Kidney capillary endothelial cell (primary cell): ENCODE measurements around the gene ELP5.

Source experiments
- DNase-seq: peaks from one replicate; pipeline ENCODE4 v3.0.0-alpha.2; 2018; ENCODE audit warnings: low spot score

ELP5 gene

DNA sequence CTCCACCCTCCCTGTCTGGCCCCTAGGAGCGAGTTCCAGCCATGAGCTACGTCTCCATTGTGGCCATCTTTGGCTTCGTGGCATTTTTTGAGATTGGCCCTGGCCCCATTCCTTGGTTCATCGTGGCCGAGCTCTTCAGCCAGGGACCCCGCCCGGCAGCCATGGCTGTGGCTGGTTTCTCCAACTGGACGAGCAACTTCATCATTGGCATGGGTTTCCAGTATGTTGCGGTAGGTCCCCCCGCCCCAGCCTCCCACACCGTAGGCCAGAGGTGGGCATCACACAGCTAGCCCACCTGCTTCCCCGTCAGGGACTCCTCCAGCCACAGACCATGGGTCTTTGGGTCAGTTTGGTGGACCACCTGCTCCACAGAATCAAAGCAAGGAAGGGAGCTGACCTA, 33.7 kb downstream of the ELP5 start:
- DNase-seq, result no peak

DNA sequence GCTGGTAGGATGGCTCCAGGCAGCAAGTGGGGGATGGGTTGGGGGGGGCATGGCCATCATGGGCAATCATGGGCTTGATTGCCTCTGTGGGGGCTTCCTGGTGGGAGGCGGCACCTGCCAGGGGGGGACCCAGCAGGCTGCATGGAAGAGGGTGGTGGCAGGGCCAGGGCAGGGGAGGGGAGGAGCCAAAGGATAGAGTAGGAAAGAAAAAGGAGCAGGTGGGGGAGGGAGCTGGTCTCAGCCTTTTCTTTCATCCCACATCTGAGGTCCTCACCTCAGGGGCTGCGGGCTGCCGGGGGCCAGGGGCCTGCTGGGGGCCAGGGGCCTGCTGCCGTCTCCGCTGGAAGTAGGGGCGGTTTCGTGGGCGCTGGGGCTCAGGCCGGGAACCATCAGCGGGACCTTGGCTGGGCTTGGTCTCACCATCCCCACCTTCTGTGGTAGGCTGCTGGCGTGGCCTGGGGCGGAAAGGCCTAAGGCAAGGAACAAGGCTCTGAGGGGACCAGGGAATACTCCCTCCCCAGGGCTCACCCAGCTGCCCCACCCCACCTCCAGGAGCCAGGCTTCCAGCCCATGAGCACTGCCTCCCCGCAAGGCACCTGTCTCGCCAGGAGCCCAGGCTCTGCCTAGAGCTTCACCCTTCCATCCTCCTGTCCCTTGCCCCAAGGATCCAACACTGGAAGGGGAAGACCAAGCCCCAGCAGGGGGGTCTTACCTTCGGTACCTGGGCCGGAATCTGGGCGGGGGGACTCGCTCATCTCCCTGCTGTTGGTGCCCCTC, 37.4 kb downstream of the ELP5 start:
- DNase-seq, result no peak

DNA sequence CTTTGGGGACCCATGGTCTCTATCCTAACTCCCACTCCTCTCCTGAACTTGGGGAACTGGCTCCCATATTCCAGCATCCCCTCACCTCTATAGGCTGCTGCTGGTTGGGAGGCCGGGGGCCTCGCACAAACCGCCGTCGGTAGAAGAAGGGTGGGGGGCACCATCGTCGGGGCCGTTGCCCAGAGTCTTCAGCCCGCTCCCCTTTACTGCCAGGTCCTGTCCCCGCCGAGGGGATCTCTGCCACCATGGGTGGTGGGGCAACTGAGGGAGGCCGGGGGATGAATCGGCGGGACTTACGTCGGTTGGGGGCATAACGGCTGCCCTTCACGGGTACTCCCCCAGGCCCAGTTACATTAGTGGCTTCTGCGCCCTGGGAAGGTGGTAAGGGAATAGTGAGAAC, 38.2 kb downstream of the ELP5 start:
- no peak for DNase-seq

DNA sequence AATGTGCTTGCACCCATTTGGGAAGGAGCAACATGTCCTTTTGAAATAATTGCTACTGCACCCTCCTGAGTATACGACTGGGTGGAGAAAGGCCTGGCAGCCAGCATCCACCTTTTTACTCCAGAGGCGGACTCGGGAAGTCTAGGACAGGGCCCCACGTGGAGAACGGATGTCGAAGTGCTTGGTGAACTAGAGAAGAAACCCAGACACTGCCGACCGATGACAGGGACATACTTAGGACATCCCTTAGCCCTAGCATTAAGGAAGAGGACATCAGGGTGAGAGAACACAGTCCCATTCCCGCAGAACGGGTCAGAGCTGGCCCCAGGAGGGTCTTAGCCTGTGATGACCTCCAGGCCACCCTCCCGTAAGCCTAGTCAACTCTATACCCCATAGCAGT, 38.7 kb downstream of the ELP5 start:
- DNase-seq, result no peak

DNA sequence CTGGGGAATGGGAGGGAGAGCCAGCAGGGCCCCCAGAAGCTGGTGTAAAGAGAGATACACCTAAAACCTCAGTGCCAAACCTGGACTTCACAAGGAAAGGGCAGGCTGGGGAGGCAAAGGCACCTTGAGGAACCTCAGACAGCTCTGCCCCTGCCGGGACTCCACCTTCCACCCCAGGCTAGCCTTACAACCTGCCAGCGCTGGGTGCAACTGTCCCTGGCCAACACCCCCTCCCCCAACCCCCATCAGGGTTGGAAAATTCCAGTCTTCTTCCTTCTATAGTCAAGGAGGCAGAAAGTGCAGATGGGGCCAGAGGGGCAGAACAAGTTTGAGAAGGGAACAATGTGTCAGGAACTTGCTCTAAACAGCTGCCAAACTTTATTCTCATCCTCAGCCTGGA, 40.2 kb downstream of the ELP5 start:
- no peak for DNase-seq

DNA sequence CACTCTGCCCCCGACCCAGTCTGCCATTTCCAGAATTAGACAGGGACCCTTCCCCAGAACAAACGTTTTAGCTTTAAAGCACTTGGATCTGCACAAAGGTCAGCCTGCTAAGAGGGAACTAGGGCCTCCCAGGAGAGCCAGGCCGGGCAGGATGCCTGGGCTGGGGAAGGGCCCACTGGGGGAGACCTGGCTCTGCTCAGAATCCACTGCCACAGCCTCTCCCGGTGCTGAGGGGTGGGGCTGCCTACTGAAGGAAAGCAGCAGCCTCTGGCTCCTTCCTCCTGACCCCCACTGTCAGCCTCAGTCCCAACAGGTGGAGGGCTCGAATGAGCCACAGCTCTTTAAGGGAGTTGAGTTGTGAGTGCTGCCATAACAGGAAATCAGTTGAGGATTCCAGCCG, 40.7 kb downstream of the ELP5 start:
- DNase-seq, result no peak

DNA sequence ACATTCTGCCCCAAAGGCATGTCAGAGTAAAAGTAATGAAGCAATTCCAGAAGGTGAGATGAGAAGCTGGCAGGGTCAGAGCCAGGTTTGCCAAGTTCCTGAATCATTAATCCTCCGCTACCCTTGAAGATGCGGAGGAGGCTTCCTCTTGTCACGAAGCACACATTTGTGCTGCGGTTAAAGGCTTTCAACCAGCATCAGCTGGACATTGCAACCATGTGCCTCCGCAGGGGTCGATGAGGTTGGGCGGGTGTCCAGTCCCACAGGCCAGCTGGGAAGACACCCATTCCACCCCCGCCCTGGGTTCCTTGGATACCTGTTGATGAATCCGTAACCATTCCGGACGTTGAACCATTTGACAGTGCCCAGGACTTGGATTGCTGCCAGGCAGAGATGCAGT, 41.1 kb downstream of the ELP5 start:
- DNase-seq, result no peak

DNA sequence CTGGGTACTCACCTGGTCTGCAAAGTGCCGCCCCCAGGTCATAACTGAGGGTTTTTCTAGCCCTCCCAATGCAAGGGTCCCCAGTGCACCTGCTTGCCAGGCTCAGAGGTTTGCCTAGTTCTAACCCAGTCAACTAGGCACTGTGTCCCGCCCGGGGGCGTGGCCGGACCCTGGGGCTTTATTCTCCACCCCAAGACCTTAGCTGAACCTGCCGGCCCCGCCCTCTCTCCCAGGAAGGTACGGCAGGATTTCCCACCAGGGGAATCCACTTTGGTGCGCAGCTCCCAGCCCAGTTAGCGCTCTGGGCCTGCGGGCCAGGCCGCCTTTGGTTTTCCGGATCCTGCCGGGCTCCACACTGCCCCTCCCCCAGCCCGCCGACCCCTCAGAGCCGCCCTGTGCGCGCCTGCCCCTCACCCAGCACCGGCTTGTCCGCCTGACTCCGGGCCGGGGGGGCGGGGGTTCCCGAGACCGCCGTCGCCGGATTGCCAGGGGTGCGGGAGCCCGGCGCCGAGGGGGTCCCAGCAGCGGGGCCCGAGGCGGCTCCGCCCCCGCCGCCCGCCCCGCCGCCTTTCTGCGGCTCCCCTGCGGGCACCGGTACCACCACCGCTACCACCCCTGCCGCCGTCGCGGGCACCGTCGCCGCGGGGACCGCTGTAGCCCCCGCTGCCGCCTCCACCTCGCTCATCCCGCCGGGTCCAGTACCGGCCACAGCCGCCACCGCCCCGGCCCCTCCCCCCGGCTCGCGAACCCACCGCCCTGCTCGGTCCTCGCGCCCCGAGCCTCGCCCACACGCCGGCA, 42.0 kb downstream of the ELP5 start:
- no peak for DNase-seq

DNA sequence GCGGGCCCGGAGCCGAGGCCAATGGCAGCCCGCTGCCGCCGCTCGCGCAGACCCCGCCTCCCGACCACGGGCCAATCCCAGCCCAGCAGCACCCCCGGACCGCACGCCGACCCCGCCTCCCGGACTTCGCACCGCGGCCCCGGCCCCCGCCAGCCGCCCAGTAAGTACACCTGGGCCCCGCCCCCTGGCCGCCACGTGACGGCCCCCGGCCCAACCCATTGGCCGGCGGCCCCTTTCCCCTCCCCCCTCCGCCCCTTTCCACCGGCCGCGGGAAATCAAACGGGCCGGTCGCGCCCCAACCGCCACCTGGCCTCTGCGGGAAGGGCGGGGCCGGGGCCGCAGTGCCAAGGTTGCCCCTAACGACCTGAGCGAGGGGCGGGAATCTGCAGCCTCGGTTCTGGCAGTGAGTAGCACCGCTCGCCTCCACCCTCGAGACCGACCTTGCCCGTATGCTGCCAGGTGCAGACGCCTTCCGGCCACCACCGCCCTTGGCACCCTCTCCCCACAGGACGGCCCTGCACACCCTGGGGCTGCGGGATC, 42.7 kb downstream of the ELP5 start, which contains the start of gene YBX2:
Gene YBX2, minus strand, starts transcription at position 26 of the 540 bp plus-strand sequence. CDS start 139 bp downstream, outside the sequence.
- no peak for DNase-seq

DNA sequence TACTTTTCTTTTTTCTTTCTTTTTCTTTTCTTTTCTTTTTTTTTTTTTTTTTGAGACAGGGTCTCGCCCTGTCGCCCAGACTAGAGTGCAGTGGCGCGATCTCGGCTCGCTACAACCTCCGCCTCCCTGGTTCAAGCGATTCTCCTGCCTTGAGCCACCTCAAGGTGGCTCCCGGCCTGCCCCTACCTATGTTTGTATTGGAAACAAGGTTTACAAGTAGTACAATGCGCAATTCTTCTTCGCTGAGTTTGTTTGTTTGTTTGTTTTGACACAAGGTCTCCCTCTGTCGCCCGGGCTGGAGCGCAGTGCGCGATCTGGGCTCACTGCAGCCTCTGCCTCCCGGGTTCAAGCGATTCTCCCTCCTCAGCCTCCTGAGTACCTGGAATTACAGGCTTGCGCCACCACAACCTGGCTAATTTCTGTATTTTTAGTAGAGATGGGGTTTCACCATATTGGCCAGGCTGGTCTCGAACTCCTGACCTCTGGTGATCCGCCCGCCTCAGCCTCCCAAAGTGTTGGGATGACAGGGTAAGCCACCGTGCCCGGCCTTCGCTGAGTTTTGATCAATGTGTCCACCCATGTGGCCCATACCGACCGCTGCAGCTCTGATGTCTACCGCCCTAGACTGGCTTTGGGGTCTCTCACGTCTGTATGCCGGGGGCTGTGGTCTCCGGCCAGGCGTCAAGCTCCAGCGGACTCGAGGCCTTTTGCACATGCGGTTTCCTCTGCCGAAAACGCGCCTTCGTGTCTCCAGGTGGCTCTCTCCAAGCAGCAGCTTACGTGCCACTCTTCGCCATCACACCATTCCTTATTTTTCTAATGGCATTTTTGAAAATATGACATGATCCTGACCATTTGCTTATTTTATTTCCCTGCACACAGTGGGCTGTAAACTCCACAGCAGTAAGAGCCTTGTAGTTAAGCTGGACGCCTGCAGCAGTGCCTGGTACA, 43.5 kb downstream of the ELP5 start:
- no peak for DNase-seq

DNA sequence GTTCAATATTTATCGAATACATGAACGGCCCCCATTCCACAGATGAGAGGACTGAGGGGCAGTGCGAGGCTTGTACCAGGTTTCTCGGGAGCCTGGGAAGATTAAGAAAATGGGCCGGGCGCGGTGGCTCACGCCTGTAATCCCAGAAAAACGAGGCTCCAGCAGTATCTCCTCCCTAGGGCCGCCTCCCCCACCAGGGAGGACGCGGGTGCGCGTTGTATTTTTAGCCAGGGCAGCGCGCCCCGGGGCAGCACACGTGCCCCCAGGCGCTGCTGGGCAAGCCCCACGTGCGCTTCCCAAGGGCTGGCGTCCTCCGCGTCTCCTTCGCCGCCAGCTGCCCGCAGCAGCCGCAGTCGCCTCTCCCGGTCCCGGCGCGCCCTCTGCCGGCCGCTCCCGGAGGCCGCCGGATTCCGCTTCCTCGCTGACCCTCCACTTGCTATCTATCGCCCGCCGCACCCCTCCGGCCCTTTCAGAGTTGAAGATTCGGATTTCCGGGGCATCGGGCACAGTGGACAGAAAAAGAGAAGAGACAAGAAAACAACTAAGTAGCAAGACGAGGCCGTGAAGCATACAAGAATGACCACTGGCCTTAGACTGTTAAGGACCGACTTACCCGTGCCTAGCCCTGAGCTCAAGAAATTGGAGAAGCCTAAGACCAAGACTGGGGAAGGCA, 44.3 kb downstream of the ELP5 start:
- peak; percentile 80 for DNase-seq

DNA sequence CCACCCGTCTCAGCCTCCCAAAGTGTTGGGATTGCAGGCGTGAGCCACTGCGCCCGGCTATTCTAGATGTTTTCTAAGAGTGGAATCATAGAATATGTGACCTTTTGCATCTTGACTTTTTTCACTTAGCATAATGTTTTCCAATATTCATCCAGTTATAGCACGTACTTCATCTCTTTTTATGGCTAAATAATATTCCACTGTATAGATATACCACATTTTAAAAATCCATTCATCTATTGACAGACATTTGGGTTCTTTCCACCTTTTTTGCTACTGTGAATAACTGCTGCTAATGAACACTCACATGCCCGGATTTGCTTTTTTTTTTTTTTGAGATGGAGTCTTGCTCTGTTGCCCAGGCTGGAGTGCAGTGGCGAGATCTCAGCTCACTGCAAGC, 52.2 kb downstream of the ELP5 start:
- no peak for DNase-seq

DNA sequence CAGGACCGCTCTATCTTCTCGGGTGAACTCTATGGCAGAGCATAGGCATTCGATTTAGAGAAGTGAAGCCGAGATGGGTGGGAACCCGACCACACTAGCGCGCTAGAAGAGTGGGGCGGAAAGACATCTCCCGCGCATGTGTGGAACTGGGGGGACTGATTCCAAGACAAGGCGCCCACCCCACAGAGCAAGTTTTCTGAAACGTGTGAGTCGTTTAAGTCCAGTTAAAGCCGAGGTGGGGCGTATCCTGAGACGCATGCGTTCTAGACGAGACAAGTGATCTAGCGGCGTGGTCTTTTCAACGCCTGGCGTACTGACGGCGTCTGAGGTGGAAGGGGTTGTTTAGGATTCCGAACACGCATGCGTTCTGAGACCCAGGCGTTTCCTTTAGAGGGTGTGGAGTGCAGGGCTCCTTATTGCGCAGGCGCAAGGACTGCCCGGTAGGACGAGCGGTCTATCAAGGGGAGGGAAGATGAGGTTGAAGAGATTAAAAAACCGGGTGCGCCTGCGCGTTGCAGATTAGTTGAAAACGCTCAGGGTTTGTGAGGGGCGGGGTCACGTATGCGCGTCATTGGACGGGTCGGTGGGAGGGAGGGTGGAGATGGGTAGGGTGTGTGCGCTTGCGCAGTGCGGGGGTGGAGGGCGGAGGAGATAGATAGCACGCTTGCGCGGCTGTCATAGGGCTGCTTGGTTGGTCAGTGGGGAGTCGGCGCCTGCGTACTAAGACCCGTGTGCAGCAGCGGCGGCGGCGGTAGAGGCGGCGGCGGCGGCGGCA, 55.1 kb downstream of the ELP5 start, which contains the start of gene EIF5A:
Gene EIF5A, plus strand, starts transcription at position 718 of the 775 bp plus-strand sequence. CDS start 2,008 bp downstream, outside the sequence.
- peak; percentile 100 for DNase-seq

DNA sequence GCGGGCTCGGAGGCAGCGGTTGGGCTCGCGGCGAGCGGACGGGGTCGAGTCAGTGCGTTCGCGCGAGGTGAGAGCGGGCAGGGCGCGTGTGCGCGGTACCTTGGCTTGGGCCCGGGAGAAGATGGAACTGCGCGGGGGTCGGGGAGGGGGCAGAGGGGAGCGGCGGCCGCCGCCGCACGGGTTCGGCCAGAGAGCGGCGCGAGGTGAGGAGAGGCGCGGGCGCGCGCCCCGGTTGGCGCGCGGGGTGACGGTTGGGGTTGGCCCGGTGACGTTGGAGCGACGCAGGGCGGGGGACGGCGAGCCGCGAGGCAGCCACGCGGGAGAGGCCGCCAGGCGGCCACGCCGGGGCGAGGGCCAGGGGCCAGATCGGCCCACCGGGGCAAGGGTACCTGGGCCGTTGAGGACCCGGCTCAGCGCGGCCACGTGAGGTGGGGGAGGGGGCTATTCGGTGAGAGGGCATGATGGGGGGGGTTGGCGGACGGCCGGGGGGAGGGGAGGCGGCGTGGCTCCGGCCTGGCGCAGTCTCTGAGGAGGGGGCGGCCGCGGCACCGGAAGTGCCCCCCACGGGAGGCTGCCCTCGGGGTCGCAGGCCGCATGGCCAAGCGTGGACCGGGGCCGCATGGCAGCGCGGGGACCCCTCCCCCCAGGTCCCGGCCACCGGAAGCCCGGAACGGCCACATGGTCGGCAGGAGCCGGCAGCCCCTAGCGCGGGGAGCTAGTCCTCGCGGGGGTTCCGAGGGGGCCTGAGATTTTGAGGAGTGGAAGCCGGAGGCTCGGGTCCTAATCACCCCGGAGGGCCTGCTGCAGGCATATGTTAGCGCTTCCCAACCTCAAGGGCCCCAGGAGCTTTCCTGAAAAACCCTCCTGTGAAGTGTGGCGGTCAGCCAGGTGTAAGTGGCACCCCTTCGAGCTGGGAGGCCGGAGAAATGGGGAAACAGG, 55.9 kb downstream of the ELP5 start:
- DNase-seq, result no peak

DNA sequence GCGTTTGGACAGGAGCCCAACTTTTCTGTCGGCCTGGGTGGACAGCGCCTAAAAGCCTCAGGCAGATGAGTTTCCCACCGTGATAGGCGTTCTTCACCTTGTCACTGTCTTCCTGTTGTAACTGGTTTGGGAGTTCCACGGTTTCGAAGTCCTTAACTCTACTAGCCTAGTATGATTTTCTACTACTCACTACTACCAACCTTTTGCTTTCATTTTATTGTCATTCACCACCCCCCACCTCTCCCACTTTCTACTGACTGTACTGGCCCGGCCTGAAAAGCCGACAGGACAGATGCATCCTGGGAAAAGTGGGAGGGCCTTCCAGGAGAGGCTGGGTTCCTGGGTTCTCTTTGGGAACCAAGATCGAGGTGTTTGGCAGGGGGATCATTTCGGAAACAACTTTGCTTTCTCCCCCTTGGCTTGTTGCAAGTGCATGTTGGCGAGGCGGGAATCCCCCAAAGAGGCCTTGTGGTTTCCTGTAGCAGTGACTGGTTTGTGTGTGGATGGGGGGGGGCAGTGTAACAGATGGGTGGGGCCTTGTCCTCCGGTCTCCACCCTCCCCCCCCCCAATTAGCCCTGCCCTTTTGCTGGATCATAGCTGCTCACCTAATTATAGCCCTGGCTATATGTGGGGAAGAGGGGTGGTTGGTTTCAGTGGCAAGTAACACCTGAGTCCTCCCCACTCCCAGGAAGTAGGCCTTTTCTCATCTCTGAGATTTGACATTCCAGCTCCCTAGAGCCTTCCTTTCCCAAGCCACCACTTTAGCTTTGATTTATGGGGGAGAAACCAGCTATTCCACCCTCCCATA, 56.8 kb downstream of the ELP5 start:
- peak; percentile 62 for DNase-seq
